ENCODE data around the gene SHC2.

GRCh38 chr19:383040-383439 lies 77.8 kb downstream of the SHC2 start:
- TF ChIP-seq SIN3A (conservative IDR thresholded peaks at IDR 0.05 in 1 of 2, IDR thresholded peaks at IDR 0.05 in 1 of 2; ENCODE audit: low read depth in 1 of 2, low read length in 2 of 2) (no peak), POLR2A (IDR thresholded peaks at IDR 0.05; ENCODE audit: control extremely low read depth in 1 of 2, low read depth in 2 of 2, low read length in 2 of 2) (no peak), KDM1A (IDR thresholded peaks at IDR 0.05; ENCODE audit: borderline replicate concordance, low read length) (no peak), HDAC2 (IDR thresholded peaks at IDR 0.05; ENCODE audit: borderline replicate concordance in 1 of 2, low read depth in 2 of 2, low read length in 2 of 2) (no peak), RFX5 (IDR thresholded peaks at IDR 0.05; ENCODE audit: borderline replicate concordance, low read depth, low read length) (no peak), YY1 (IDR thresholded peaks at IDR 0.05; ENCODE audit: low read depth, low read length) (no peak), EZH2 (IDR thresholded peaks at IDR 0.05; ENCODE audit: low read depth, low read length, severe bottlenecking) (no peak), CTCF (IDR thresholded peaks at IDR 0.05; ENCODE audit: control extremely low read depth in 1 of 3, insufficient read depth in 1 of 3, low read depth in 1 of 3, low read length in 3 of 3) (no peak), USF2 (IDR thresholded peaks at IDR 0.05; ENCODE audit: low read length) (no peak), CHD2 (IDR thresholded peaks at IDR 0.05; ENCODE audit: low read length) (no peak), TEAD4 (IDR thresholded peaks at IDR 0.05; ENCODE audit: low read depth, low read length) (no peak)

Measured in H1 (cell line).